Measurements from ENCODE around the gene OSBPL1A. TPM values are rescaled to one million over a fixed set of nuclear protein-coding genes. Genes with fewer than 3 reads are reported as not detected.

Gene OSBPL1A
- total and polyA plus RNA-seq, 10 of the 15 experiments (the other 5 are each of a cell fraction or from before 2014, with no cell fraction given), result 0.02 to 0.83 (median 0.11) TPM; not detected in 6

DNA sequence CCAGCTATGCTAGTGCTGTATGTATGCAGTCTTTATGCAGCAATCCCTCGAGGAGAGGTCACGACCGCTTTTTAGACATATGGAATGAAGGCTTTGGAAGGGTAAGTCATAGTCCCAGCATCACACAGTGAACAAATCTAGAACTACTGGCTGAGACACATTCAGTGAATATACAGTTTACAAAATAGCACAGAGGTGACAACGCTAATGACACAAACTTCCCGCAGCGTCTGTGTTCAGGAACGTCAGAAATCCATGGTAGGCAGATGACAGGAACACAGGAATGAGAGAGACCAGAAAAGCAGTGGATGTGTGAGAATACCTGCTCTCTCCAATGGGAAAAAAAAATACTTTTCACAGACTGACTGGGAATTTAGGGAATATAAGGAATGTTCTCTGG, 229.1 kb downstream of the OSBPL1A start (continued):
- TF ChIP-seq IRF4 (IDR thresholded peaks at IDR 0.05; ENCODE audit: low read depth, low read length), result no peak
- TF ChIP-seq DPF2 (IDR thresholded peaks at IDR 0.05), result no peak
- no peak for TF ChIP-seq MXI1 (IDR thresholded peaks at IDR 0.05; ENCODE audit: low read depth, low read length)
- no peak for TF ChIP-seq SMARCA5 (IDR thresholded peaks at IDR 0.05)
- no peak for TF ChIP-seq POLR2A (IDR thresholded peaks at IDR 0.05; ENCODE audit: low read depth, low read length)
- no peak for TF ChIP-seq PAX5 (IDR thresholded peaks at IDR 0.05; ENCODE audit: borderline replicate concordance, low read depth, low read length)
- no peak for TF ChIP-seq NFYB (IDR thresholded peaks at IDR 0.05; ENCODE audit: insufficient read depth, low read depth, low read length)

- H3K4me2 ChIP-seq (ENCODE audit: control insufficient read depth, insufficient read depth), result no peak overlapping the region
- DNase-seq (ENCODE audit: low read depth, low spot score), result no peak
- ChIA-PET SMC1A (ENCODE audit: uncharacterized antibody, unreplicated experiment) (no interaction called here), CTCF (interaction anchor here (0.6 to 1.5 kb wide), 2 partner anchors 14 to 146 kb away, joined by 3 read pairs; no protein-coding TSS in a partner anchor), POLR2A (no interaction called here), RAD21 (ENCODE audit: unreplicated experiment) (no interaction called here)
- H3K27me3 ChIP-seq (replicated peaks in 1 of 2; ENCODE audit: control insufficient read depth in 2 of 2, insufficient read depth in 2 of 2, low read length in 1 of 2), result no peaks in the 10 kb centered on the region
- H2AFZ ChIP-seq (ENCODE audit: control insufficient read depth, low read depth, low read length), result no peak overlapping the region
- no peak for TF ChIP-seq MAX (IDR thresholded peaks at IDR 0.05; ENCODE audit: low read depth, low read length)
- TF ChIP-seq RAD21 (IDR thresholded peaks at IDR 0.05; ENCODE audit: insufficient read depth, low read depth, low read length), result no peak
- no peak for TF ChIP-seq BHLHE40 (IDR thresholded peaks at IDR 0.05; ENCODE audit: borderline replicate concordance in 1 of 2, low read depth in 2 of 2, low read length in 1 of 2)
- no peak for TF ChIP-seq FOS (IDR thresholded peaks at IDR 0.05; ENCODE audit: borderline replicate concordance, extremely low read depth, insufficient read length)
- no peak for TF ChIP-seq ZBED1 (IDR thresholded peaks at IDR 0.05; ENCODE audit: borderline replicate concordance)
- WGBS (ENCODE audit: insufficient coverage, insufficient replicate concordance, low lambda C conversion rate, missing lambda C conversion rate), result 30% methylated on average over 2 of the region's 2 CpGs
- no peak overlapping the region for H3K4me3 ChIP-seq
- H3K27ac ChIP-seq (ENCODE audit: control insufficient read depth, insufficient read depth), result no peak overlapping the region
- no peak for ATAC-seq
- H3K9ac ChIP-seq (ENCODE audit: control insufficient read depth, insufficient read depth, low read length), result no peak overlapping the region
- no peaks in the 10 kb centered on the region for H3K4me1 ChIP-seq (ENCODE audit: control insufficient read depth, insufficient read depth, low read length)
- BruUV-seq (replicated peaks), result no TSS peak
- in situ Hi-C loops (cut with MboI), result no loop called here
- H3K9me3 ChIP-seq (replicated peaks; ENCODE audit: control insufficient read depth, insufficient read depth, low read length), result no peaks in the 10 kb centered on the region
- intact Hi-C loops (cut with micrococcal nuclease; ENCODE audit: unreplicated experiment), result no loop called here
- no peaks in the 10 kb centered on the region for H4K20me1 ChIP-seq (ENCODE audit: control insufficient read depth, insufficient read depth)
- no peaks in the 10 kb centered on the region for H3K79me2 ChIP-seq (ENCODE audit: control insufficient read depth, insufficient read depth, low read length)
- no peak for FAIRE-seq
- H3K36me3 ChIP-seq (ENCODE audit: control insufficient read depth in 2 of 2, insufficient read depth in 2 of 2, low read length in 1 of 2), result no peaks in the 10 kb centered on the region
Observed at GRCh38 chr18:24161304-24161703, 236.3 kb downstream of the OSBPL1A start.
